Stimulated activated CD8-positive, alpha-beta memory T cell treated with anti-CD3 and anti-CD28 coated beads, Interleukin-7, amount 100 ng/mL, for 24 hours (primary cell): ENCODE measurements around the gene PTX4.
"Not testable (repeated sequence)": the region's sequence is repeated elsewhere in the genome, so short reads cannot be mapped to it uniquely, and the experiment has no call there.

Experiments
- DNase-seq: peaks from one replicate; pipeline ENCODE4 v3.0.0-alpha.2; 2020; ENCODE audit warnings: low read depth

Gene PTX4

GRCh38 chr16:1443980-1444729, 44.6 kb downstream of the PTX4 start, which contains the start of gene CCDC154:
Gene CCDC154 (minus strand): TSS chr16:1444556. CDS start chr16:1444322, 234 bp downstream.
- no peak for DNase-seq

GRCh38 chr16:1443403-1443973, 45.3 kb downstream of the PTX4 start:
- DNase-seq, result no peak

DNA sequence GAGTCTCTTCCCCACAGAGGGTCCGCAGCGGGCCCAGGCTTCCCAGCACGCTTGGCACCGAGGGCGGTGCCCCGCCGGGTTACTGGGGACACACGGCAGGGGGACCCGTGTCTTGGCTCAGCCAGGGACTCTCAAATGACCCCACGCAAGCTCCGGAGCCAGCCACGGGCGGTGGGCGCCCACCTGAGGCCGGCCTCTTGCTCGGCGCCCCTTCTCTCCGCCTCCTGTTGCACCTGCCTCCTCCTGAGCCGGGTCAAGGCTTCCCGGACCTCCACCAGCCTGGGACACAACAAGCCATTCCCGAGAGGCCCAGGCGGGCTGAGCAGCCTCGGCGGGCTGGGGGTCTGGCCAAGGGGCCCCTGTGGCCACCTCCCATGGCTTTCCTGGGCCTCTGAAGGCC, 46.0 kb downstream of the PTX4 start:
- no peak for DNase-seq

- no peak for DNase-seq
Measured at GRCh38 chr16:1441391-1441829, 47.3 kb downstream of the PTX4 start.

GRCh38 chr16:1439699-1440074, 49.1 kb downstream of the PTX4 start:
- not testable (repeated sequence) for DNase-seq

DNA sequence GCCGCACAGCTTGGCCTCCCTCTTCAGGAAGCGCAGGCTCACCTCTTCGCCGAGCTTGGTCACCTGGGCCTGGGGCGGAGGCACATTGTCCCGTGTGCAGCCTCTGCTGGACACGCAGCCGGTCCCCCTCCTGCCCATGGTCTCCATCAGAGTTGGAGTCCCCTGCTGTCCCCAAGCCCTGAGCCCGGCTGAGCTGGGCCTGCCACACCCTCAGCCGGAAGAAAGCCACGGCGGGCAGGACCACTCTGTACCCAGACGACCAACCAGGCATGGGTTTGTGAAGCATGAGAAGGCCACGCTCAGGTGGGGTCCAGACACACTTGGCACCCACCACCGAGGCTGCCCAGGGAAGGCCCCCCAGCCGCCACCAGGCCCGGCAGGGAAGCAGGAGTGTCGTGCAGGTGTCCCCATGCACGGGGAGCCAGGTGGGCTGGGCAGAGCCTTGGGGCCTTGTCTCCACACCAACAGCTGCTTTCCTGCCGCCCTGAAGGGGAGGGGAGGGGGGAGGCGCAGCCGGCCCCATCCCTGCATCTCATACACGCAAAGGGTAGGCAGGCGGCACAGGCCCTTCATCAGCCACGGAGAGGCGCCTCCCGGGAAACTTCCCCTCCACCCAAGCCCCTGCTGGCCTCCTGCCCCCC, 49.6 kb downstream of the PTX4 start:
- no peak for DNase-seq

DNA sequence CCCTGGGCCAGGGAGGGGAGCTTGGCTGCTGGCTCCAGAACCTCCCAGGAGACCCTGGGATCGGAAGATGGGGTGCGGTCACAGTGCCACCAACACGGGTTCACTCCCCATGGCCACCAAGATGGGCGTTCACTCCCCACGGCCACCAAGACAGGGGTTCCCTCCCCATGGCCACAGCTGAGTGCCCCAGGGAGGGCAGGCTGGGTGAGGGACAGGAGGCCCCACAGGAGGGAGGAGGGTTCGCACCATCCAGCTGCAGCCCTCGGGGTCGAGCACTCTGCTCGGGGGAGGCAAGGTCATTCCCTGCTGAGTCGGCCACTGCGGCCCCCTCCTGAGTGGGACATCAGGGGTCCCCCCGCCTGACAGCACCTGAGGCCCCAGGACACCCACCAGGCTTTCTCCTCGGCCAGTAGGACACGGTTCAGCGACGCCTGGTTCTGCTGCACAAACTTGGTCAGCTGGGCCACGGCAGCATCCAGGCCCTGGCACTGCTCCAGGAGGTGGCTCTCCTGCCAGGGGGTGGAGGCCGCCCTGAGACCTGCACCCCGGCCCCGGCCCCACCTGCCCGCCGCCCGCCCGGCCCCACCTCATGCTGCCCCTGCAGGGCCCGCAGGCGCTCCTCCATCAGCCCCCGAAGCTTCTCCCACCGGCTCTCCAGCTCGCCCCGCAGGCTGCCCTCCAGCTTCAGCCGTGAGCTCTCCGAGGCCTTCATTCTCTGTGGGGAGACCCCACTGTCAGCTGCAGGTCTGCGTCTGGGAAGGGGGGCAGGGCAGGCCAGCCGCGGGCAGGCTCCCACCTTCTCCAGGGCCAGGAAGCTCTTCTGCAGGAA, 50.3 kb downstream of the PTX4 start:
- no peak for DNase-seq

DNA sequence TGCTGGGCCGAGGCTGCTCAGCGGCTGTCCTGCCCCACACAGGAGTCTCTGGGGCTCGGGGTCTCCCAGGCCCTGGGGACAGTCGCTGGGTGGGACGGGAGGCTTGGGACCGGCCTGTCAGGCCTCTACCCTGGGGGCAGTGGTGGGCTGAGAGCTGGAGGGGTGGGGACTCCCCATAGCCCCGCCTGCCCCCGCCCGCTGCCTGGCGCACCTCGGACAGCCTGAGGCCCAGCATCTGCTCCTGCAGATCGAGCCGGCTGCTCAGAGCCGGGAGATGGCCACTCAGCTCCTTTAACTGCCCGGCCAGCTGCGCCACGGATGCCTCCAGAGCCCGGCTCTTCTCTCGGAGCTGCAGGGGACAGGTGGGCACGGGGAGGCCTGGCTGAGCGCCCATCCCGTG, 51.1 kb downstream of the PTX4 start:
- no peak for DNase-seq

- no peak for DNase-seq
Measured at GRCh38 chr16:1436731-1437355, 51.9 kb downstream of the PTX4 start.

GRCh38 chr16:1435921-1436697, 52.6 kb downstream of the PTX4 start:
- no peak for DNase-seq
